HepG2 (cell line): Measurements from ENCODE around the gene PRKCZ. TPM values are rescaled to one million over a fixed set of nuclear protein-coding genes. Genes with fewer than 3 reads are reported as not detected.

Source experiments
- ATF1 ChIP-seq: IDR thresholded peaks from 2 replicates; pipeline ENCODE4 v1.6.1; 2016; ENCODE audit warnings: mild to moderate bottlenecking, control low read depth
- CREM ChIP-seq, 2 experiments: sonication (generic) in 1 of 2; formaldehyde crosslinking in 1 of 2; IDR thresholded peaks; 2 replicates each; pipeline versions ENCODE4 v1.4.0 to v1.6.1; 2016 to 2020; ENCODE audit warnings: antibody characterized with exemption in 1 of 2, mild to moderate bottlenecking in 1 of 2, missing genetic modification reagents in 1 of 2
- ELF1 ChIP-seq: sonication (generic); formaldehyde crosslinking; IDR thresholded peaks from 2 replicates; pipeline ENCODE4 v1.4.0; 2020; ENCODE audit warnings: missing genetic modification reagents
- ELF3 ChIP-seq: IDR thresholded peaks from 2 replicates; pipeline ENCODE4 v1.6.1; 2016; ENCODE audit warnings: missing genetic modification reagents, missing compliant biosample characterization
- GPN1 ChIP-seq: sonication (generic); formaldehyde crosslinking; IDR thresholded peaks from 2 replicates; pipeline ENCODE4 v1.5.1; 2020; ENCODE audit warnings: missing genetic modification reagents, borderline replicate concordance
- ZBTB20 ChIP-seq: sonication (generic); formaldehyde crosslinking; IDR thresholded peaks from 2 replicates; pipeline ENCODE4 v1.8.1; 2023; ENCODE audit warnings: missing genetic modification reagents, low read depth, mild to moderate bottlenecking, borderline replicate concordance
- ZNF891 ChIP-seq: sonication (generic); formaldehyde crosslinking; IDR thresholded peaks from 2 replicates; pipeline ENCODE4 v1.5.0; 2020; ENCODE audit warnings: mild to moderate bottlenecking, missing genetic modification reagents
- polyA plus RNA-seq, 8 experiments: library from polyadenylated mRNA; depleted of rRNA in 3 of 8; stranded (reverse) in 7 of 8; unstranded in 1 of 8; fragments of >200 nt; fragmentation: Illumina TruSeq in 4 of 8; extraction: Trizol in 4 of 8; gene quantifications; 2 replicates each; pipeline versions ENCODE4 v1.2.1 to v1.2.3, GENCODE V29; 2011 to 2016; ENCODE audit warnings: low read depth in 4 of 8, missing spikeins in 1 of 8, mixed read lengths in 1 of 8; ENCODE audit not compliant: insufficient read depth in 1 of 8
- total RNA-seq, 5 experiments: library from RNA; depleted of rRNA; stranded (reverse); fragments of >200 nt; fragmentation: Illumina TruSeq; extraction: Trizol; gene quantifications; 2 replicates each; pipeline ENCODE4 v1.2.3, GENCODE V29; 2016; ENCODE audit warnings: low read depth in 1 of 5
- TF ChIP-seq, protein P1 (sequence below), 2 experiments: sonication (generic) in 1 of 2; formaldehyde crosslinking in 1 of 2; IDR thresholded peaks; 2 replicates each; pipeline versions ENCODE4 v1.4.0 to v1.6.1; 2018 to 2020; ENCODE audit warnings: missing genetic modification reagents in 2 of 2, borderline replicate concordance in 1 of 2, low read depth in 1 of 2, mild to moderate bottlenecking in 1 of 2, missing biosample characterization in 1 of 2
- TF ChIP-seq, protein P2 (sequence below): sonication (generic); formaldehyde crosslinking; IDR thresholded peaks from 2 replicates; pipeline ENCODE4 v1.4.0; 2020; ENCODE audit warnings: missing genetic modification reagents, borderline replicate concordance
- TF ChIP-seq, protein P3 (sequence below): sonication (generic); formaldehyde crosslinking; IDR thresholded peaks from 2 replicates; pipeline ENCODE4 v1.5.1; 2020; ENCODE audit warnings: mild to moderate bottlenecking, missing genetic modification reagents, moderate library complexity
- TF ChIP-seq, protein P4 (sequence below): sonication (generic); formaldehyde crosslinking; IDR thresholded peaks from 2 replicates; pipeline ENCODE4 v1.4.0; 2020; ENCODE audit warnings: missing genetic modification reagents, borderline replicate concordance

Gene PRKCZ
- total and polyA plus RNA-seq, 2 of the 13 experiments (the other 11 are each of a cell fraction or from before 2014, with no cell fraction given), result 34.7 to 85.2 TPM

DNA sequence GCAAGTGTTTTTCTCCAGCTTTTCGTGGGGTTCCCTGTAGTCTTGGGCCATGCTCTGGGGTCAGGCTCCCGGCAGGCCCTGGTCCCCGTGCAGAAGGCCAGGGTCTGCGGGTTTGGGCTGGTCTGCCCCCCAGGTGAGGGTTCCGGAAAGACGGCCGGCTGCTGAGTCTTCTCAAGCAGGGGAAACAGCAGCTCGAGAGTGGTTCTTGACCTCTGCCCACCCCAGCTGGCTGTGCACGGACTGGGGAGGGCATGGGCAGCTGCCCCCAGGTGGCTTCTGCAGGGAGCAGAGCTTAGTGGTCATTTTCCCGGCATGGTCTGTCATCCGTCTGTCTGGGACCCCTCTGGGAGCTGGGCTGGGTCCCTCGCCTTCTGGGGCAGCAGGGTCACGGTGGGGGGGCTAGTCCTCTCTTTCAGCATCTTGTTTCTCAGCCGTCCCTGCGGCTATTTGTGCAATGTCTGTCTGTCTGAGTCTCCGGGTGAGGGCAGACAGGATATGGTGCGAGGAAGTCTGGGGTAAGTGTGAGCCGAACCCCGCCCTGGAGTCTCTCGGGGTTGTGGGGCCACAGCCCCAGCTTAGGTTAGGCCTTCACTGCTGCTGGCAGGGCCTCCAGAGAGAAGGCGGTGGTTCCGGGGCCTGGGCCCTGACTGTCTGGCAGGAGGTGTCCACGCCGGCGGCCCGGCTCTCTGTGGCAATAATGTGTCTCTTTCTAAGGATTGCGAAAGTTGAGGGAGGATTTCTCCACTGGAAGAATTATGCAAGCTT, 184.0 kb downstream of the PRKCZ start (continued):
- TF ChIP-seq, protein P1, sequence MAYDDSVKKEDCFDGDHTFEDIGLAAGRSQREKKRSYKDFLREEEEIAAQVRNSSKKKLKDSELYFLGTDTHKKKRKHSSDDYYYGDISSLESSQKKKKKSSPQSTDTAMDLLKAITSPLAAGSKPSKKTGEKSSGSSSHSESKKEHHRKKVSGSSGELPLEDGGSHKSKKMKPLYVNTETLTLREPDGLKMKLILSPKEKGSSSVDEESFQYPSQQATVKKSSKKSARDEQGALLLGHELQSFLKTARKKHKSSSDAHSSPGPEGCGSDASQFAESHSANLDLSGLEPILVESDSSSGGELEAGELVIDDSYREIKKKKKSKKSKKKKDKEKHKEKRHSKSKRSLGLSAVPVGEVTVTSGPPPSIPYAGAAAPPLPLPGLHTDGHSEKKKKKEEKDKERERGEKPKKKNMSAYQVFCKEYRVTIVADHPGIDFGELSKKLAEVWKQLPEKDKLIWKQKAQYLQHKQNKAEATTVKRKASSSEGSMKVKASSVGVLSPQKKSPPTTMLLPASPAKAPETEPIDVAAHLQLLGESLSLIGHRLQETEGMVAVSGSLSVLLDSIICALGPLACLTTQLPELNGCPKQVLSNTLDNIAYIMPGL (CRISPR knock-in tag; IDR thresholded peaks at IDR 0.05; ENCODE audit: borderline replicate concordance in 1 of 2, low read depth in 1 of 2), result peak; percentile 50 to 61; a peak in 3 of 4 replicates
- TF ChIP-seq, protein P2, sequence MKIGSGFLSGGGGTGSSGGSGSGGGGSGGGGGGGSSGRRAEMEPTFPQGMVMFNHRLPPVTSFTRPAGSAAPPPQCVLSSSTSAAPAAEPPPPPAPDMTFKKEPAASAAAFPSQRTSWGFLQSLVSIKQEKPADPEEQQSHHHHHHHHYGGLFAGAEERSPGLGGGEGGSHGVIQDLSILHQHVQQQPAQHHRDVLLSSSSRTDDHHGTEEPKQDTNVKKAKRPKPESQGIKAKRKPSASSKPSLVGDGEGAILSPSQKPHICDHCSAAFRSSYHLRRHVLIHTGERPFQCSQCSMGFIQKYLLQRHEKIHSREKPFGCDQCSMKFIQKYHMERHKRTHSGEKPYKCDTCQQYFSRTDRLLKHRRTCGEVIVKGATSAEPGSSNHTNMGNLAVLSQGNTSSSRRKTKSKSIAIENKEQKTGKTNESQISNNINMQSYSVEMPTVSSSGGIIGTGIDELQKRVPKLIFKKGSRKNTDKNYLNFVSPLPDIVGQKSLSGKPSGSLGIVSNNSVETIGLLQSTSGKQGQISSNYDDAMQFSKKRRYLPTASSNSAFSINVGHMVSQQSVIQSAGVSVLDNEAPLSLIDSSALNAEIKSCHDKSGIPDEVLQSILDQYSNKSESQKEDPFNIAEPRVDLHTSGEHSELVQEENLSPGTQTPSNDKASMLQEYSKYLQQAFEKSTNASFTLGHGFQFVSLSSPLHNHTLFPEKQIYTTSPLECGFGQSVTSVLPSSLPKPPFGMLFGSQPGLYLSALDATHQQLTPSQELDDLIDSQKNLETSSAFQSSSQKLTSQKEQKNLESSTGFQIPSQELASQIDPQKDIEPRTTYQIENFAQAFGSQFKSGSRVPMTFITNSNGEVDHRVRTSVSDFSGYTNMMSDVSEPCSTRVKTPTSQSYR (CRISPR knock-in tag), result peak; percentile 32; the same call in 1 of the 2 replicates
- TF ChIP-seq CREM (IDR thresholded peaks at IDR 0.05) (peak; percentile 79), CREM (CRISPR knock-in tag; IDR thresholded peaks at IDR 0.05) (no peak), ELF3 (CRISPR knock-in tag) (peak; percentile 65), GPN1 (no peak), ZNF891 (0 out of 2 replicates have a peak, but pooled peaks have one; percentile 20), ATF1 (no peak), ELF1 (peak; percentile 59; the same call in 1 of the 2 replicates), ZBTB20 (CRISPR knock-in tag) (no peak)
- TF ChIP-seq, protein P3, sequence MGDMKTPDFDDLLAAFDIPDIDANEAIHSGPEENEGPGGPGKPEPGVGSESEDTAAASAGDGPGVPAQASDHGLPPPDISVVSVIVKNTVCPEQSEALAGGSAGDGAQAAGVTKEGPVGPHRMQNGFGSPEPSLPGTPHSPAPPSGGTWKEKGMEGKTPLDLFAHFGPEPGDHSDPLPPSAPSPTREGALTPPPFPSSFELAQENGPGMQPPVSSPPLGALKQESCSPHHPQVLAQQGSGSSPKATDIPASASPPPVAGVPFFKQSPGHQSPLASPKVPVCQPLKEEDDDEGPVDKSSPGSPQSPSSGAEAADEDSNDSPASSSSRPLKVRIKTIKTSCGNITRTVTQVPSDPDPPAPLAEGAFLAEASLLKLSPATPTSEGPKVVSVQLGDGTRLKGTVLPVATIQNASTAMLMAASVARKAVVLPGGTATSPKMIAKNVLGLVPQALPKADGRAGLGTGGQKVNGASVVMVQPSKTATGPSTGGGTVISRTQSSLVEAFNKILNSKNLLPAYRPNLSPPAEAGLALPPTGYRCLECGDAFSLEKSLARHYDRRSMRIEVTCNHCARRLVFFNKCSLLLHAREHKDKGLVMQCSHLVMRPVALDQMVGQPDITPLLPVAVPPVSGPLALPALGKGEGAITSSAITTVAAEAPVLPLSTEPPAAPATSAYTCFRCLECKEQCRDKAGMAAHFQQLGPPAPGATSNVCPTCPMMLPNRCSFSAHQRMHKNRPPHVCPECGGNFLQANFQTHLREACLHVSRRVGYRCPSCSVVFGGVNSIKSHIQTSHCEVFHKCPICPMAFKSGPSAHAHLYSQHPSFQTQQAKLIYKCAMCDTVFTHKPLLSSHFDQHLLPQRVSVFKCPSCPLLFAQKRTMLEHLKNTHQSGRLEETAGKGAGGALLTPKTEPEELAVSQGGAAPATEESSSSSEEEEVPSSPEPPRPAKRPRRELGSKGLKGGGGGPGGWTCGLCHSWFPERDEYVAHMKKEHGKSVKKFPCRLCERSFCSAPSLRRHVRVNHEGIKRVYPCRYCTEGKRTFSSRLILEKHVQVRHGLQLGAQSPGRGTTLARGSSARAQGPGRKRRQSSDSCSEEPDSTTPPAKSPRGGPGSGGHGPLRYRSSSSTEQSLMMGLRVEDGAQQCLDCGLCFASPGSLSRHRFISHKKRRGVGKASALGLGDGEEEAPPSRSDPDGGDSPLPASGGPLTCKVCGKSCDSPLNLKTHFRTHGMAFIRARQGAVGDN (CRISPR knock-in tag), result peak; percentile 86
- TF ChIP-seq, protein P4, sequence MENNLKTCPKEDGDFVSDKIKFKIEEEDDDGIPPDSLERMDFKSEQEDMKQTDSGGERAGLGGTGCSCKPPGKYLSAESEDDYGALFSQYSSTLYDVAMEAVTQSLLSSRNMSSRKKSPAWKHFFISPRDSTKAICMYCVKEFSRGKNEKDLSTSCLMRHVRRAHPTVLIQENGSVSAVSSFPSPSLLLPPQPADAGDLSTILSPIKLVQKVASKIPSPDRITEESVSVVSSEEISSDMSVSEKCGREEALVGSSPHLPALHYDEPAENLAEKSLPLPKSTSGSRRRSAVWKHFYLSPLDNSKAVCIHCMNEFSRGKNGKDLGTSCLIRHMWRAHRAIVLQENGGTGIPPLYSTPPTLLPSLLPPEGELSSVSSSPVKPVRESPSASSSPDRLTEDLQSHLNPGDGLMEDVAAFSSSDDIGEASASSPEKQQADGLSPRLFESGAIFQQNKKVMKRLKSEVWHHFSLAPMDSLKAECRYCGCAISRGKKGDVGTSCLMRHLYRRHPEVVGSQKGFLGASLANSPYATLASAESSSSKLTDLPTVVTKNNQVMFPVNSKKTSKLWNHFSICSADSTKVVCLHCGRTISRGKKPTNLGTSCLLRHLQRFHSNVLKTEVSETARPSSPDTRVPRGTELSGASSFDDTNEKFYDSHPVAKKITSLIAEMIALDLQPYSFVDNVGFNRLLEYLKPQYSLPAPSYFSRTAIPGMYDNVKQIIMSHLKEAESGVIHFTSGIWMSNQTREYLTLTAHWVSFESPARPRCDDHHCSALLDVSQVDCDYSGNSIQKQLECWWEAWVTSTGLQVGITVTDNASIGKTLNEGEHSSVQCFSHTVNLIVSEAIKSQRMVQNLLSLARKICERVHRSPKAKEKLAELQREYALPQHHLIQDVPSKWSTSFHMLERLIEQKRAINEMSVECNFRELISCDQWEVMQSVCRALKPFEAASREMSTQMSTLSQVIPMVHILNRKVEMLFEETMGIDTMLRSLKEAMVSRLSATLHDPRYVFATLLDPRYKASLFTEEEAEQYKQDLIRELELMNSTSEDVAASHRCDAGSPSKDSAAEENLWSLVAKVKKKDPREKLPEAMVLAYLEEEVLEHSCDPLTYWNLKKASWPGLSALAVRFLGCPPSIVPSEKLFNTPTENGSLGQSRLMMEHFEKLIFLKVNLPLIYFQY (CRISPR knock-in tag), result peak; percentile 85; the same call in 1 of the 2 replicates
